NOMO-1 treated with dmso at 0.1 percent for 144 hours (cell line): Measurements from ENCODE around the gene CTRB2.
A peak's percentile ranks its signal among the peaks of the same experiment; 100 is the strongest.
"Not testable (repeated sequence)": the region's sequence is repeated elsewhere in the genome, so short reads cannot be mapped to it uniquely, and the experiment has no call there.

Experiments used
- DNase-seq: peaks from one replicate; lab custom pipeline; 2025; ENCODE audit not compliant: unreplicated experiment; lab: John Stamatoyannopoulos, UW

The CTRB2 gene

GRCh38 chr16:75207831-75208230, 870 bp upstream of the CTRB2 start:
- DNase-seq, result no peak

- not testable (repeated sequence) for DNase-seq
Measured at GRCh38 chr16:75205961-75206748, 806 bp downstream of the CTRB2 start.

- not testable (repeated sequence) for DNase-seq
Measured at GRCh38 chr16:75205438-75205837, 1.5 kb downstream of the CTRB2 start.

GRCh38 chr16:75204905-75205304, 2.1 kb downstream of the CTRB2 start:
- DNase-seq, result not testable (repeated sequence)

- DNase-seq, result no peak
Measured at GRCh38 chr16:75204410-75204758, 2.6 kb downstream of the CTRB2 start.

- no peak for DNase-seq
Measured at GRCh38 chr16:75203667-75204409, 3.1 kb downstream of the CTRB2 start.

GRCh38 chr16:75203096-75203495, 3.9 kb downstream of the CTRB2 start:
- no peak for DNase-seq

GRCh38 chr16:75202069-75202590, 4.8 kb downstream of the CTRB2 start:
- no peak for DNase-seq

GRCh38 chr16:75198135-75198600, 8.8 kb downstream of the CTRB2 start:
- DNase-seq, result no peak

GRCh38 chr16:75197522-75198134, 9.3 kb downstream of the CTRB2 start:
- DNase-seq, result peak; percentile 6

GRCh38 chr16:75196836-75197235, 10.1 kb downstream of the CTRB2 start:
- DNase-seq, result no peak

- DNase-seq, result no peak
Measured at GRCh38 chr16:75195811-75196790, 10.9 kb downstream of the CTRB2 start.

GRCh38 chr16:75193730-75194444, 13.1 kb downstream of the CTRB2 start:
- no peak for DNase-seq

- no peak for DNase-seq
Measured at GRCh38 chr16:75193265-75193650, 13.7 kb downstream of the CTRB2 start.

GRCh38 chr16:75192606-75193264, 14.2 kb downstream of the CTRB2 start:
- no peak for DNase-seq

GRCh38 chr16:75189638-75190245, 17.2 kb downstream of the CTRB2 start:
- DNase-seq, result no peak

GRCh38 chr16:75188832-75189477, 18.0 kb downstream of the CTRB2 start:
- no peak for DNase-seq

- DNase-seq, result no peak
Measured at GRCh38 chr16:75181630-75182029, 25.3 kb downstream of the CTRB2 start.
